Vagina (tissue), 2 donors: ENCODE results near the gene H3-3A. TPM values are rescaled to one million over a fixed set of nuclear protein-coding genes. Genes with fewer than 3 reads are reported as not detected.

ENCODE experiments used
- DNase-seq, 2 donors: peaks; one replicate each; pipeline ENCODE4 v3.0.0-alpha.2; 2017; ENCODE audit errors: extremely low spot score in 2 of 2
- H3K27ac ChIP-seq: fragments of 200-600 bp; sonication (generic); one replicate; pipeline ENCODE4 v1.5.1; 2019
- H3K27me3 ChIP-seq: fragments of 200-600 bp; sonication (generic); one replicate; pipeline ENCODE4 v1.5.1; 2019
- H3K36me3 ChIP-seq, 2 donors: fragments of 200-600 bp; sonication (generic); one replicate each; pipeline ENCODE4 v1.5.1; 2017 to 2019
- H3K4me1 ChIP-seq: fragments of 200-600 bp; sonication (generic); one replicate; pipeline ENCODE4 v1.5.1; 2019
- H3K4me3 ChIP-seq, 2 donors: fragments of 200-600 bp; sonication (generic); 1 replicate in 1 of 2; 2 replicates in 1 of 2; pipeline ENCODE4 v1.5.1; 2016 to 2019
- H3K9me3 ChIP-seq: fragments of 200-600 bp; sonication (generic); one replicate; pipeline ENCODE4 v1.5.1; 2019
- POLR2A ChIP-seq, 2 donors: fragments of 450-650 bp; IDR thresholded peaks; one replicate each; pipeline ENCODE4 v1.6.1; 2017; ENCODE audit warnings: antibody characterized with exemption in 2 of 2, mild to moderate bottlenecking in 2 of 2, moderate library complexity in 2 of 2
- POLR2AphosphoS5 ChIP-seq, 2 donors: sonication (generic); formaldehyde crosslinking; IDR thresholded peaks; one replicate each; pipeline ENCODE4 v1.9.0; 2017; ENCODE audit warnings: antibody characterized with exemption in 2 of 2, mild to moderate bottlenecking in 2 of 2, low read depth in 1 of 2; ENCODE audit not compliant: insufficient read depth in 1 of 2
- intact Hi-C: fragments of 100-400 bp; cut with DNase I; formaldehyde crosslinking; loops from one replicate; pipeline ENCODE4 v1.15.1; 2023
- total RNA-seq: library from RNA; depleted of rRNA; stranded (reverse); fragments of >200 nt; gene quantifications from one replicate; pipeline ENCODE4 v1.2.3, GENCODE V29; 2016
- TF ChIP-seq, protein P1 (sequence below), 3 experiments: fragments of 450-650 bp in 2 of 3; fragments of 200-600 bp in 1 of 3; sonication (generic) in 1 of 3; IDR thresholded peaks; one replicate each; pipeline ENCODE4 v1.5.1; 2017 to 2019; ENCODE audit warnings: antibody characterized with exemption in 3 of 3, mild to moderate bottlenecking in 2 of 3, moderate library complexity in 2 of 3

Gene H3-3A
- total RNA-seq, 1 donor from 2014 or later: 263 TPM

DNA sequence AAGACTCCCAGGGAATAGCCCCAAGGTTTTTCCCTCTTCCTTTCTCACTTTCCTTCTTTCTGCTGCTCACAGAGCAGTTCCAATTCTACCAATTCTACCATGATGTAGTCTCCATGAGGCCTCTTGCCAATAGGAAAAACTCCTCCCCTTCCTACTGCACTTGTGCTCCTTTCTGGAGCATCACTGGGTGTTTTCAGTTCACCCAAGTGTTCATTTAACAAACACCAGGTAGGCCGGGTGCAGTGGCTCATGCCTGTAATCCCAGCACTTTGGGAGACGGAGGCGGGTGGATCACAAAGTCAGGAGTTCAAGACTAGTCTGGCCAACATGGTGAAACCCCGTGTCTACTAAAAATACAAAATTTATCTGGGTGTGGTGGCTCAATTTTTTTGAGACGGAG, 26.6 kb upstream of the H3-3A start:
- Histone ChIP-seq H3K36me3 (no peaks in the 10 kb centered on the region), H3K27ac (peak overlapping the region; percentile 70), H3K4me1 (peaks cover 16% of the 10 kb centered on the region), H3K4me3 (no peak overlapping the region), H3K9me3 (no peaks in the 10 kb centered on the region), H3K27me3 (no peaks in the 10 kb centered on the region)
- TF ChIP-seq POLR2A (IDR thresholded peaks at IDR 0.05) (no peak), POLR2AphosphoS5 (IDR thresholded peaks at IDR 0.05; ENCODE audit: insufficient read depth in 1 of 2, low read depth in 1 of 2) (no peak)
- TF ChIP-seq, protein P1, sequence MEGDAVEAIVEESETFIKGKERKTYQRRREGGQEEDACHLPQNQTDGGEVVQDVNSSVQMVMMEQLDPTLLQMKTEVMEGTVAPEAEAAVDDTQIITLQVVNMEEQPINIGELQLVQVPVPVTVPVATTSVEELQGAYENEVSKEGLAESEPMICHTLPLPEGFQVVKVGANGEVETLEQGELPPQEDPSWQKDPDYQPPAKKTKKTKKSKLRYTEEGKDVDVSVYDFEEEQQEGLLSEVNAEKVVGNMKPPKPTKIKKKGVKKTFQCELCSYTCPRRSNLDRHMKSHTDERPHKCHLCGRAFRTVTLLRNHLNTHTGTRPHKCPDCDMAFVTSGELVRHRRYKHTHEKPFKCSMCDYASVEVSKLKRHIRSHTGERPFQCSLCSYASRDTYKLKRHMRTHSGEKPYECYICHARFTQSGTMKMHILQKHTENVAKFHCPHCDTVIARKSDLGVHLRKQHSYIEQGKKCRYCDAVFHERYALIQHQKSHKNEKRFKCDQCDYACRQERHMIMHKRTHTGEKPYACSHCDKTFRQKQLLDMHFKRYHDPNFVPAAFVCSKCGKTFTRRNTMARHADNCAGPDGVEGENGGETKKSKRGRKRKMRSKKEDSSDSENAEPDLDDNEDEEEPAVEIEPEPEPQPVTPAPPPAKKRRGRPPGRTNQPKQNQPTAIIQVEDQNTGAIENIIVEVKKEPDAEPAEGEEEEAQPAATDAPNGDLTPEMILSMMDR (IDR thresholded peaks at IDR 0.05): no peak
- no peak for DNase-seq
- intact Hi-C loops: no loop called here

DNA sequence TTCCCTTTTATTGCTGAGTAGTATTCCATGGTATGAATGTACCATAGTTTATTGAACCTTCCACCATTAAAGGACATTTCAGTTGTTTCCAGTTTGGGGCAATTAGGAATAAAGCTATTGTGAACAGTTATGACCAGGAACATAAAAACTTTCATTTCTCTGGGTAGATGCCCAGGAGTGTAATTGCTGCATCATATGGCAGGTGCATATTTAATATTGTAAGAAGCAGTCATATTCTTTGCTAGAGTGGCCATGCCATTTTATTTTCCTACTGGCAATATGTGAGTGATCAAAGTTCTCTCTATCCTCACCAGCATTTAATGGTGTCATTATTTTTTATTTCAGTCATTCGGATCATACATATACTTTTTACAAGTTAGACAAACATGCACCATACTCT, 23.9 kb upstream of the H3-3A start:
- Histone ChIP-seq H3K36me3 (no peaks in the 10 kb centered on the region), H3K4me1 (peaks cover 15% of the 10 kb centered on the region), H3K27ac (no peak overlapping the region), H3K27me3 (no peaks in the 10 kb centered on the region), H3K9me3 (no peaks in the 10 kb centered on the region), H3K4me3 (no peak overlapping the region)
- TF ChIP-seq POLR2A (IDR thresholded peaks at IDR 0.05): no peak
- TF ChIP-seq, protein P1 (IDR thresholded peaks at IDR 0.05): no peak
- TF ChIP-seq POLR2AphosphoS5 (IDR thresholded peaks at IDR 0.05; ENCODE audit: insufficient read depth in 1 of 2, low read depth in 1 of 2): no peak
- intact Hi-C loops: no loop called here
- no peak for DNase-seq

DNA sequence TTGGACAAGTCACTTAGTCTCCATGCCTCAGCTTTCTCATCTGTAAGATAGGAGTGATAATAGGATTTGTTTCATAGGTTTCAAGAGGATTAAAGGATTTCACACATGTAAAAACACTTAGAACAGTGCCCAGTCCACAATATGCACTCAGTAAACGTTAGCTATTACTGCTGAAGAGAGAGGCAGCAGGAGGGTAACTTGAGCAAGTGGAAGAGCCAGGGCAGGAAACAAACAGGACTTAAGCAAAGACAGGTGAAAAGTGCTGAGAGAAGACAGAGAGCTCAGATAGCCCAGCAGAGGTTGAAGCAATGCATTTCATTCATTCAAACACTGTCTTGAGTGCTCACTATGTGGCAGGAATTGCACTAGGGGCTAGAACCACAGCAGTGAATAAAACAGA, 21.1 kb upstream of the H3-3A start:
- Histone ChIP-seq H3K9me3 (no peaks in the 10 kb centered on the region), H3K4me1 (no peaks in the 10 kb centered on the region), H3K36me3 (no peaks in the 10 kb centered on the region), H3K27me3 (no peaks in the 10 kb centered on the region), H3K27ac (no peak overlapping the region), H3K4me3 (no peak overlapping the region)
- intact Hi-C loops: no loop called here
- DNase-seq: no peak
- no peak for TF ChIP-seq POLR2A (IDR thresholded peaks at IDR 0.05)
- TF ChIP-seq, protein P1 (IDR thresholded peaks at IDR 0.05): no peak
- TF ChIP-seq POLR2AphosphoS5 (IDR thresholded peaks at IDR 0.05; ENCODE audit: insufficient read depth in 1 of 2, low read depth in 1 of 2): no peak

DNA sequence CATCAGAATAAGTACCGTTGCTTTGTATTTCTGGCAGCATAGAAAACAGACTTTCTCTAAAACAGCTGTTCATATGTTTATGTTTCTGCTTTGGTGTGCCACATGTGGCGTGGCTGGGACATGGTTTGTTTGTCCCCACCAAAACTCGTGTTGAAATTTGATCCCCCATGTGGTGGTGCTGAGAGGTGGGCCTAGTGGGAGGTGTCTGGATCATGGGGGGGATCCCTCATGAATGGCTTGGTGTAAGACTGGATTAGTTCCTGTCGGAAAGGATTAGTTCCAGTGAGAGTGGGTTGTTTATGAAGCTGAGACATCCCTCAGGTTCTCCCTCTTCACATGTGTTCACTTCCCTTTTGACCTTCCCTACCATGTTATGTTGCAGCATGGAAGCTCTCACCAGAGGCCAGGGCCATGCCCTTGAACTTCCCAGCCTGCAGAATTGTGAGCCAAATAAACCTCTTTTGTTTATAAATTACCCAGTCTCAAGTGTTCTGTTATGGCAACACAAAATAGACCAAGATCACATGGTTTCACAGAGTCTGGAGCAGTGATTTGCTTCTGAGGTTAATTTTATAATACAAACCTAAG, 17.9 kb upstream of the H3-3A start:
- no peak for DNase-seq
- no peaks in the 10 kb centered on the region for H3K4me1 ChIP-seq
- H3K27ac ChIP-seq: no peak overlapping the region
- intact Hi-C loops: no loop called here
- no peaks in the 10 kb centered on the region for H3K27me3 ChIP-seq
- no peak overlapping the region for H3K4me3 ChIP-seq
- no peaks in the 10 kb centered on the region for H3K9me3 ChIP-seq
- no peaks in the 10 kb centered on the region for H3K36me3 ChIP-seq
- TF ChIP-seq POLR2AphosphoS5 (IDR thresholded peaks at IDR 0.05; ENCODE audit: insufficient read depth in 1 of 2, low read depth in 1 of 2) (no peak), POLR2A (IDR thresholded peaks at IDR 0.05) (no peak)
- TF ChIP-seq, protein P1 (IDR thresholded peaks at IDR 0.05): no peak

DNA sequence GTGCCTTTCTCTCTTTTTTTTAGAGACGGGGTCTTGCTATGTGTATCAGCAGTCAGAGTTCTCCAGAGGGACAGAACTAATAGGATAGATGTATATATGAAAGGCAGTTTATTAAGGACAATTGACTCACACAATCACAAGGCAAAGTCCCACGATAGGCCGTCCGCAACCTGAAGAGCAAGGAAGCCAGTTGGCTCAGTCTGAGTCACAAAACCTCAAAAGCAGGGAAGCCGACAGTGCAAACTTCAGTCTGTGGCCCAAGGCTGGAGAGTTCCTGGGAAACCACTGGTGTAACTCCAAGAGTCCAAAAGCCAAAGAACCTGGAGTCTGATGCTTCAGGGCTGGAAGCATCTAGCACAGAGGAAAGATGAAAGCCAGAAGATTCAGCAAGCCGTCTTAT, 16.3 kb upstream of the H3-3A start:
- no peak overlapping the region for H3K27ac ChIP-seq
- no peaks in the 10 kb centered on the region for H3K27me3 ChIP-seq
- H3K4me1 ChIP-seq: no peaks in the 10 kb centered on the region
- no peaks in the 10 kb centered on the region for H3K36me3 ChIP-seq
- DNase-seq: no peak
- H3K9me3 ChIP-seq: no peaks in the 10 kb centered on the region
- no peak overlapping the region for H3K4me3 ChIP-seq
- no peak for TF ChIP-seq POLR2A (IDR thresholded peaks at IDR 0.05)
- TF ChIP-seq, protein P1 (IDR thresholded peaks at IDR 0.05): no peak
- no peak for TF ChIP-seq POLR2AphosphoS5 (IDR thresholded peaks at IDR 0.05; ENCODE audit: insufficient read depth in 1 of 2, low read depth in 1 of 2)
- intact Hi-C loops: no loop called here
